Kidney tubule cell (primary cell): Measurements from ENCODE around the gene EPS15.
"Not testable (repeated sequence)": the region's sequence is repeated elsewhere in the genome, so short reads cannot be mapped to it uniquely, and the experiment has no call there.

Experiments used
- DNase-seq: peaks from one replicate; pipeline ENCODE4 v3.0.0-alpha.2; 2018; ENCODE audit warnings: low spot score

EPS15 gene

DNA sequence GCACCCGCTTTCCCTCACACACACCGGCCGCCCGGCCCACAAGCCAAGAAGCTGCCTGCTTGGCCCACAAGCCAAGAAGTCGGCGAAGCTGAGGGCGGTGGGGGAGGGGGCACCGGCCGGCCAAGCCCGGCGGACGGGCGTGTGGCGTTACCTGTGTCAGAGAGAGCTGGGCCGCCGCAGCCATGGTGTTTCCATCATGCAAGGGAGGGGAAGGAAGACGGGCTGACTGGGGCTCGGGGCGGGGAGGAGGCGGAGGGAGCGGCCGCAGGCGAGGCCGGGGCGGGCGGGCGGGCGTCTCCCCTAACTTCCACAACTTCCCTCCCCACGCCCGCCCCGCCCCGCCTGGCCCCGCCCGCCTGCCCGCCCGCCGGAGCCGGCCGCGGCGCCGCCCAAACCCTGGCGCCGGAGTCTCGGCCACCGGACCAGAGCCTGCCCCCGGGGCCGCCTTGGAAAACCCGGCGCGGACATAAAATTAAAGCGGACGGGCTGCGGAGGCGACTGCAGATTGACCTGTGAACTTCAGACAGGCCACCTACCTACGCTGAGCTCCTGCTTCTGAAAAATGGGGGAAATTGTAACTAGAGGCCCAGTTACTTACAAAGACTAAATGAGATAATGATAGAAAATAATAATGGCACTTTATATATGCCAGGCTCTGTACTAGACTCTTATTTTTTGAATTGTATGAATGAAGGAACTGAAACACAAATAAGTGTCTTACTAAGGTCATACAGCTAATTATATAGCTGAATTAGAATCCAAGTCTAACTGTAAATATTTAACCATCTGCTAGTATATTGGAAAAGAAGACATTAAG is at the start of gene EPS15:
TSS of gene EPS15 (minus strand) at position 219 of the 817 bp plus-strand sequence. CDS start at position 184, 35 bp downstream.
- peak; percentile 89 for DNase-seq

DNA sequence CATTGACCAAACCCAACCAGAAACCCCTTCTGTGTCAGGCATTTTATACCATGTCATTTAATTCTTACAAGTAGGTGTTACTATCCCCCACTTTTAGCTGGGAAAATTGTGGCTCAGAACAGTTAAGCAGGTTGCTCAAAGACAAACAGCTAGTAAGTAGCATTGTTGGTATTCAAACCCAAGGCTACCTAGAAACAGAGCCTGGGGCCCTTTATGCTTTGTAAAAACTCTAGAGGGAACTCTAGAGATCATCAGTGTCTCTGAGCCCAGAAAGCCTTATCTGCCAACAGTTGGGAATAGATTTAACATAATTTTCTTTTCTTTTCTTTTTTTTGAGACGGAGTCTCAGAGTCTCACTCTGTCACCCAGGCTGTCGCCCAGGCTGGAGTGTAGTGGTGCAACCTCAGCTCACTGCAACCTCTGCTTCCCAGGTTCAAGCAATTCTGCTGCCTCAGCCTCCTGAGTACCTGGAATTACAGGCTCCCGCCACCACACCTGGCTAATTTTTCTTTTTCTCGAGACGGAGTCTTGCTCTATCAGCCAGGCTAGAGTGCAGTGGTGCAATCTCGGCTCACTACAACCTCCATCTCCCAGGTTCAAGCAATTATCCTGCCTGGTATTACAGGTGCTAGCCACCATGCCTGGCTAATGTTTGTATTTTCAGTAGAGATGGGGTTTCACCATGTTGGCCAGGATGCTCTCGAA is 49.3 kb upstream of the EPS15 start:
- DNase-seq, result no peak

DNA sequence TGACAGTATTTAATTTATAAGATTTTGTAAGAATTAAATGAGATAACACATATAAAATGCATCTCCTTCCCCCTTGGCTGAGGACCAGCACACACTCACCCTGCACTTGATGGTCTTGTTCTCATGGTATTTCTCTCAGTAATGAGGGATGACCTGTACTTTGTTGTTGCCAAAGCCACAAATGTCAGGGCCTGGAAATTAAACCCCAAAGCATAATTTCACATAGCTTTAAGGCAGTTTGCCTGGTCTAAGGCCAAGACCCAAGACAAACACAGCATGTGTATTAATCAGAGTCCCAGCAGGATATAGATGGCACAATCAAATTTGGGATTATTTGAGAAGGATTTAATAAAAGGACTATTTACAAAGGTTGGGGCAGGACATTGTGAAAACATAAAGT is 48.6 kb upstream of the EPS15 start:
- peak; percentile 68 for DNase-seq

DNA sequence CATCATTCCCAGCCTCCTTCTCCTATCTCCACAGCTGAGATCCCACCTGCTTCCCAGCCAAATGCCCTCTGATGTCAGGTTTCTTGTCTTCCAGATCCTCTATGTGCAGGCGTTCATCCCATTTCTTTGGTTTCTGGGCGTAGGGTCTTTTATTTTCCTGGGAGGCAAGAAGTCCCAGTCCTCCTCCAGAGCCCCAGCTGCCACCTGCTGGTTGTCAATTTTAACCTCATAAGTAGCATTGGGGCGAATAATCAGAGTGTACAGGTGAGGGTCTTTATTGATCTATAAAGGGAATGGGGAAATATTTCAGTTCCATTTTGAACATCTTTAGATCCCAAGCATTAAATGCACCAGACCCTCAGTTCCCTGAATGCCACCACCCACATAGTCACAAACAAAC is 47.2 kb upstream of the EPS15 start:
- DNase-seq, result no peak

DNA sequence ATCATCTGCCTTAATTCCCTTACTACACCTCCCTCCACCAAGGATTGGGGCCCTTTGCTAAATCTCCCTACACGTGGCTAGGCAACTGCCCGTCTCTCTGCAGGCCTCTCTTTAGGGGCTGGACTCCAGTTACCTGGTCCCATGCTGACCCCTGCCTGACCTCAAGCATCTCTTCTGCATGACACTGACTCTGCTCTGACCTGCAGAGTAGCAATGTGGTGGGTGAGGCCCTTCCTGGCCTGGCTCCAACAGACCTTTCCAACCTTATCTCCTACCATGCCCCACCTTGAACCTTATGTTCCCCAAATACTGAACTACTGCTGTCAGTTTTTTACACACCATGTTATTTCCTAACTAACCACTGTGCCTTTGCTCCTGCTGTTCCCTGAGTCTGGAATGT is 45.9 kb upstream of the EPS15 start:
- DNase-seq, result no peak

DNA sequence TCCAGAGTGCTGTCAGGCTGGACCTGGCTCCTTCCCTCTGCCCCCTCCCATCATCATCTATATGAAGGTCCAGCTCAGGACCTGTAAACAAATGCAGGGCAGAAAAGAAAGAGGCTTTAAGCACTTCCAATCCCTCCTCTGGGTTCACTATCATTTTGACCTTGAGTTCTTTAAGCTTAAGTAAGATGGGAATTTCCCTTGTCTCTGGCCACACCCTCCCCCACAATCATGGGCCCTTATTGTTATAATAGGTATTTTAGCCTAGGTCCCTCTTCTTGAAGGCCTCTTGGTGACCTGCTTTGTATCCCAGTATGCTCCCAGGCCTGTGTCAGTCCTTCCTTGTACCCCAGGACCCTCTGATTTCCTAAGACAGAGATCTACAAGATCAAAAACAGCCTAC is 45.1 kb upstream of the EPS15 start:
- peak; percentile 55 for DNase-seq

DNA sequence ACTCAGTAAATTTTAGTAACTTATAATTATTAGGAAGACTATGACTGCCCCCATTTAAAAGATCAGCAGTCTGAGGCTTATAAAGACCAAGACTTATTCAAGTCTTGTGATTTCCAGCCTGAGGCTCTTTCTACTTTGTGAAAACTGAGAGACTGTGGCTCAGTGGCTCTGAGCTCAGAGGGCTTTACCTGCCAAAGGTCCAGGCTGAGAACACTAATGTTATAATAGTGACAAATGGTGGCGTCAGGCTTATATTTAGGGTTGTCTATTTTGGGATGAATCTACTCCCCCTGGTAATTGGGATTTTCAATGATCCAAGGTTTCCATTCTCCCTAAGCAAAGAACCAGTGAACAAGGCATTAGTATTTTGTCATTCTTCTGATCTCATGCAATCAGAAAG is 42.6 kb upstream of the EPS15 start:
- no peak for DNase-seq

DNA sequence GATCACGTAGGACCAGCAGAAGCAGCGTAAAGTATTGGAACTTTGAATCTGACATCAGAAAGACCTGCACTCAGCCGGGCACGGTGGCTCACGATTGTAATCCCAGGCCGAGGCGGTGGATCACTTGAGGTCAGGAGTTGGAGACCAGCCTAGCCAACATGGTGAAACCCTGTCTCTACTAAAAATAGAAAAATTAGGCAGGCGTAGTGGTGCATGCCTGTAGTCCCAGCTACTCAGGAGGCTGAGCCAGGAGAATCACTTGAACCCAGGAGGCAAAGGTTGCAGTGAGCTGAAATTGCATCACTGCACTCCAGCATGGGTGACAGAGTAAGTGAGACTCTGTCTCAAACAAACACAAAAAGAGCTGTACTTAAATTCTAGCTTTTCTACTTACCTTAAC is 41.8 kb upstream of the EPS15 start:
- not testable (repeated sequence) for DNase-seq

DNA sequence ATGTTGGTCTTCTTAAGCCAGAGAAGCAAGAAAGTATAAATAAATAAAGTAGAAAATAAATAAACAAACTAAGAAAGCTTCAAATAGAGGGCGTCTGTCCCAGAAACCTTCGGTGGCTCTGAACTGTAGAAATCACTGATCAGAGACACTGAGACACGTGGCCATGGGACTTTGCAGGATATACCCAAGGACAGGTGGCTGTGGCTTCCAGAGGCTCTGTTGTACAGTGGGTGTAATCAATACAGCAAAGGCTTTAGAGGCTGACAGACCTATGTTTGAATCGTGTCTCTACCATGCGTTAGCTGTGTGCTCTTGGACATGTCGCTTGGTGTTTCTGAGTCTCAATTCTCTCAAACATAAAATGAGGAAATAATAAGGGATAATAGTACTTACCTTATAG is 41.0 kb upstream of the EPS15 start:
- no peak for DNase-seq

DNA sequence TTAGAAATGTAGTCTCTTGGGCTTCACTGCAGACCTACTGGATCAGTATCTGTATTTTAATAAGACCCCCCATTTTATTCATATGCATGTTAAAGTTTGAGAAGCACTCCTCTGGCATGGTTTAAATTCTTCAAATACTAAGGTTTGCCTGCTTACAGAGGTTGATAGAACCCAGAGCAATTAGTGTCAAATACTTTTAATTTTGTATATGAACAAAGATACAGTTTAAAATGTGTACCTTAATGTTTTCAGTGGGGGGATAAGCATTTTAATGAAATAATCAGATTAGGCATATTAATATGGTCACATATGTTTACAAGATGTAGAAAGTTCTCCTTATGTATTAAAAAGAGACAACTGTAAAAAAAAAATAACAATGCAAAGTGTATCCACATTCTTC is 40.4 kb upstream of the EPS15 start:
- no peak for DNase-seq

DNA sequence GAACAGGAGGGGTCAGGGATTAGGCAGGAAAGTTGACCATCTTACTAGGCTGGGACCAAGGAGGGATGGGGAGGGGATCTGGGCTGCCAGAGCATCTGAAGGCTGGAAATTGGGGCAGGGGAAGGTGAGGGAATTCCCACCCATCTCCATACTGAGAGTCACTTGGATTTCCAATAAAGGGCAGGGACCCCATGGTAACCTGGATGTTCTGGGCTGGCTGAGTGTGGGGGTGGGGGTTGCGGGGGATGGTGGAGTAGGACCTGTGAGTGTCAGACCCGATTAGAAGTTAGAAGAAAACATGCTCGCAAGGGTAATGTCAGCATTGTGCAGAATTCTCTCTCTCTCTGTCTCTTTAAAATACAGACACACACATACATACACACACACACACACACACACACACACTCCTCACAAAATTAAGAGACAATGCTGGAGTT is 40.0 kb upstream of the EPS15 start:
- DNase-seq, result no peak

DNA sequence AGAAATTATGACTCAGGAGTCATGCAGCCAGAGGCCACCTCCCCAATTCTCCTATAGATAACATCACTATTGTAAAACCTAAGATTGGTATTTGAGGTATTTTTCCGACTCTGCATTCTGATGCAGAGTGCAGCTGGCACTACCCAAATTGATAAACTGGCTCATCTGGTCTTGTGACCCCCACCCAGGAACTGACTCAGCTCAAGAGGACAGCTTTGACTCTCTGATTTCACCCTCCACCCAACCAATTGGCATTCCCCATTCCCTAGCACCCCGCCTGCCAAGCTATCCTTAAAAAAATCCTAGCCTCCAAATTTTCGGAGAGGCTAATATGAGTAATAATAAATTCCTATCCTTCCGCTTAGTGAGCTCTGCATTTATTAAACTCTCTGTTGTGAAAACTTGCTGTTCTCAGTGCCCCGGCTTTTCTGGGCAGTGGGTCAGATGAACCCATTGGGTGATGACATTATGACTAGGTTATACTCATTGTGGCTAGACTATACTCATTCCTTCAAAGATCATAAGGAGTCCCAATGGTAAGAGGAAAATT is 39.4 kb upstream of the EPS15 start:
- peak; percentile 59 for DNase-seq

DNA sequence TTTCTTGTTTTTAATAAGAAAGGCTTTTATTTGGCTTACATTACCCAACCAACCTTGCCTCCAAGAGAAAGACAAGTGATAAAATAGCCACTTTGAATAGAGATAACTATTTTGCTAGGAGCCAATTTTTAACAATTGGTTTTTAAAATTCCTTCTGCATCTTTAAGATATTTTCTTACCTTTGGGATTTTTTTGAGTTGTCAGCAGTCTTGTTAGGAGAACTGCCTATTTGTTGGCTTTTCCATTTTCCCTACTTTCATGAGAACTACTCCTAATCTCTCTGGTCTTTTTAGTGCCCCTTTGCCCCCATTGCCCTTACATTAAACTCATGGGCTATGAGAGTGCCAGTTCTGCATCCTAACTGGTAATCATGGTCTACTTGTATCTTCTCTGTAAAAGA is 38.1 kb upstream of the EPS15 start:
- no peak for DNase-seq

DNA sequence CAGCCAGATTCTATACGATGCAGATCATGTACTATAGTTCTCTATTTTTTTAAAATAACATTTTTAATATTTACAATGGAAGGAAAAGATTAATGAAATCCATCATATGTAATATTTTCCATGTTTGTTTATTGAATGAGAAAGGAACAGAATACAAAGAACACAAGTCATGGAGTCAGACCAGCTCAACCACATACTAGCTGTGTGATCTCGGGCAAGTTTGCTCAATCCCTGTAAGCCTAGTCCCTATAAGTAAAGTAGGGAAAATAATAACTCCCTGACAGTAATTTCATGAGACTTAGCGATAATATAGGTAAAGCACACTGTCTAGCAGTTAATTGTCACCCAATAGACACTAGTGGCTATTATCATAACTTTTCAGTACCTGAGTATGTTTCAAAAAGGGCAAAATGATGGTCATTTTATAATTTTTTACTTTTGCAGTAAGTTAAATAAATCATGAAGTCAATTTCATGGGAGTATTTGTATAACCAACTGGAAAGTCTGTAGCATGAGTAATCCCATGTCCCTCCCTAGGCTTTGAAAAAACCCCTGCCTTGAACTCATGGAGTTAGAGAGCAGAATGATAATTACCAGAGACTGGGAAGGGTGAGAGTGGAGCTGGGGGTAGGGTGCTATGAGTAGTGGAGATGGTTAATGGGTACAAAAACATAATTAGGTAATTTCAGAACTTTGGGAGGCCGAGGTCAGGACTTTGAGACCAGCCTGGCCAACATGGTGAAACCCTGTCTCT is 37.0 kb upstream of the EPS15 start:
- DNase-seq, result peak; percentile 19

DNA sequence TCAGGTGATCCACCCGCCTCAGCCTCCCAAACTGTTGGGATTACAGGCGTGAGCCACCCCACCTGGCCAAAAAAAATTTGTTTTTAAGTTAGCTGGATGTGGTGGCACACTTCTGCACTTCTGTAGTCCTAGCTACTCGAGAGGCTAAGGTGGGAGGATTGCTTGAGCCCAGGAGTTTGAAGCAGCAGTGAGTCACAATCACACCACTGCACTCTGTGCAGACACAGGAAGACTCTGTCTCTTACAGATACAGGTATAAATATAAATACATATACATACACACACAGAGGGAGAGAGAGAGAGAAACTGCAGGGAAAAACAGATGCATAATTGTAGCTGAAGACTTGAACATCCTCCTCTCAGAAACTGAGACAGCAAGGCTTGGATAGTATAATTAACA is 34.8 kb upstream of the EPS15 start:
- peak; percentile 13 for DNase-seq

DNA sequence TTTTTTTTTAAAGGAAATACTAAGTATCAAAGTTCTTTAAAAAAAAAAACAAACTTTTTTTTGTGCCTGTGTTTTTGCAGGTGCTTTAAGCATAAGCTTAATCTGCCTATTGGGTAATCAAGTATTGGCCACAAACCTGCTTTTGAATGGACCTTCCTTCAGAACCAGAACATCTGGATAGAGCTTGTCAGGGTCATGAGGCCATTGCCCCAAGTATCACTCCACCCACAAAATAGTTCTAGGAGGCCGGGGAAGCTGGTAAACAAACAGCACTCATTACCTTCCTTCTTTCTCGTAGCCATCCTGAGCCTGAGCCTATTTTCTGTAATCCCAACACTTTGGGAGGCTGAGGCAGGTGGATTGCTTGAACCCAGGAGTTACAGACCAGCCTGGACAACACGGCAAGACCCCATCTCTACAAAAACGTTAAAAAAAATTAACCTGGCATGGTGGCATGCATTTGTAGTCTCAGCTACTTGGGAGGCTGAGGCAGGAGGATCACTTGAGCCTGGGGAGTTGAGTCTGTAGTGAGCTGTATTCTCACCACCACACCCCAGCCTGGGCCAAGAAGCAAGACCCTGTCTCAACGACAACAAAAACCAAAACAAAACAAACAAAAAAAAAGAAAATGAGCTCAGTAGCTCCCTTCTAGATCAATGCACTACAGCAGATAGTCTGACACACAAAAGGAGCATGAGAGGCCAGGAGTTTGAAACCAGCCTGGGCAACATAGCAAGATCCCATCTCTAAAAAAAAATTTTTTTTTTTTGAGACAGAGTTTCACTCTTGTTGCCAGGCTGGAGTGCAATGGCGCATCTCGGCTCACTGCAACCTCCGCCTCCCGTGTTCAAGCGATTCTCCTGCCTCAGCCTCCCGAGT is 34.1 kb upstream of the EPS15 start:
- DNase-seq, result no peak

DNA sequence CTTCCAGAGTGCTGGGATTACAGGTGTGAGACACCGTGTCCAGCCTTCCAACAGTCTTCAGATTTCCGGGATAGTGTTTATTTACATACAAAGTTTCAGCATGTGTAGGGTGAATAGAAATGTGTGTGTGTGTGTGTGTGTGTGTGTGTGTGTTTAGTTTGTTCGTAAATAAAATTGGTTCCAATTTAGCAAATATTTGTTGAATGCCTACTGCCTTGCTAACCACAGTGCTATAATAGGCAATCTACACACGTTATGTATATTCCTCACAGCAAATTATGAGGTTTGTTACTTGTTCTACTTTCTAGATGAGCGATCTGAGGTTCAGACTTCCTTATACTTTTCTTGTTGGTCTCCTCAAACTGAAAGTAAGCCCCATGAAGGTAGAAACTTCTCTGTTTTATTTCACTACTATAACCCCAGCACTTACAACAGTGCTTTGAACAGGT is 32.8 kb upstream of the EPS15 start:
- DNase-seq, result no peak

DNA sequence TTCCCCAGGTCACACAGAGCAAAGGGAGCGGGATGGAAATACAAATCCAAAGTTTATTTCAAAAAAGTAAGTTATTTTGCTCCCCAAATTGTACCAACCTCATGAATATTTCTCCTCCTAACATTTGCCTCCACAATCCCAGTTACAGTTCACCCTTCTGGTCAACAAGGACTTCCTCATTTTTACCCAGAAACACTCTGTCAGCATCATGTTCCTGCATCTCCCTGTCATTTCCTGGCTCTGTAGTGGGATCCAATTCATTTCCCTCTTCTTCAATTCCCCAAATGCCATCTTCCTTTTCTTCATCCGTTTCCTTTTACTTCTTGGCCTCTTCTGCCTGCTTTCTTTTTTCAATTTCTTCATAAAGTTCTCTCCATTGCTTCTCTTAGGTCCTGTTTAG is 32.0 kb upstream of the EPS15 start:
- no peak for DNase-seq

DNA sequence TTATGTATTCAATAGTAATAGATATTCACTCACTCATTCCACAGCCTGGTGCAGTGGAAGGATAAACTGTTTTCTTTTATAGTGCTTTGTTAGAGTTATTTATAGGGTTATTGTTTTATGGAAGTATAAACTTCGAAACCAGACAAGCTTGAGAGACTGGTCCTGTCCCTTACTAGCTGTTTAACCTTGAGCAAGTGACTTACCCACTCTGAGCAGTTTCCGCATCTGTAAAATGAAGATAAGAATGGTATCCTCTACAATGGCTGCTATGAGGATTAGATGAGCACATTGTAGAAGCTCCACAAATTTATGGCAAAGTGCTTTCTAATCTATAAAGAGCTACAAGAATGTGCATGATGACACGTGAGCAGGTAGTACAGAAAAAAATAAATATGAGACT is 30.8 kb upstream of the EPS15 start:
- DNase-seq, result no peak

DNA sequence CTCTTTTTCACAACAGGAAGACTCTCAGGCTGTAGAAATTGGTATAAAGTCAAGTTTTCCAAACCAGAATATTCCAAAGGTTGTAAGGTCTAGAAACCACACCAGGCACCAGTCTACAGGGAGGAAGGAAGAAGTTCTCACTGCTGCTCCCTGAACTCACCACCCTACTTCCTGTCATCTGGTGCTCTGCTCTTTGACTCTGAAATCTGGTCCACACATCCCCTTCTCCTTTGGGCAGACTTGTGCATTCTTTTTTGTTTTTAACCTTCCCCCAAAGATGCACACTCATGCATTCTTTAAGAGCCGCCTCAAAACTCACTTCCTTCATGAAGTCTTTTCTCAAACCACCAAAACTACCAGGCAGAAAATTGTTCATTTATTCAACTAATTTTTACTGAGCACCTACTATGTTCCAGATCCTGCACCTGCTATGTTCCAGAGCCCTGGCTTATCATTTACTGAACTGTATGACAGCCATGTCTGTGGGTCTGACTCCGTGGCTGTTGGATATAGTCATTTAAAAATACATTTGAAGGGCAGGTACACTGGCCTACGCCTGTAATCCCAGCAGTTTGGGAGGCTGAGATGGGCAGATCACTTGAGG is 30.1 kb upstream of the EPS15 start:
- DNase-seq, result no peak

DNA sequence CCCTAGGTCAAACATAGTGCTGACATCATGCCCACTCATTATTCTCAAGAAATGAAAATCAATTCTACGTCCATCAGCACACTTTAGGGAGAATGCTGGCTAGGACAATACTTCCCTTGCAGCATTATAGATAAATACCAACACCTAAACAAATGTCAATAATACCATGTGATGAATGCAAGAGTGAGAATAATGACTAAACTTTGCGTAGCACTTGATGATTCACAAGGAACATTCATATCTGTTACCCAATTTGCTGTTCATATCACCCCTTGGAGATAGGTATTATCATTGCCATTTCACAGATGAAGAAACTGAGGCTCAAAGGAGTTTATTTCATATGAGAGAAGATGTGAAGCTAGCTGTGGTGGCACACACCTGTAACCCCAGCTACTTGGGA is 24.8 kb upstream of the EPS15 start:
- no peak for DNase-seq
